ENCODE data around the gene FGF22. TPM values are rescaled to one million over a fixed set of nuclear protein-coding genes. Genes with fewer than 3 reads are reported as not detected.
"Not testable (repeated sequence)": the region's sequence is repeated elsewhere in the genome, so short reads cannot be mapped to it uniquely, and the experiment has no call there.

The FGF22 gene
- total and polyA plus RNA-seq, 4 experiments from 2014 or later: 1.8 to 1.9 TPM; not detected in 2

GRCh38 chr19:601790-602189 lies 37.9 kb upstream of the FGF22 start:
- DNase-seq: no peak
- H3K4me1 ChIP-seq (ENCODE audit: insufficient read depth, low read length): no peaks in the 10 kb centered on the region
- Mint-ChIP-seq H3K9me3 (peaks cover 0 to 9% (median 0%) of the 10 kb centered on the region in 8 donors), H3K36me3 (no peaks in the 10 kb centered on the region), H3K4me3 (no peak overlapping the region), H3K27ac (no peak overlapping the region), H3K27me3 (no peaks in the 10 kb centered on the region), H3K4me1 (no peaks in the 10 kb centered on the region)
- ChIA-PET POLR2A (ENCODE audit: partially characterized antibody) (no interaction called here), CTCF (ENCODE audit: partially characterized antibody) (no interaction called here)
- no peaks in the 10 kb centered on the region for H3K36me3 ChIP-seq (ENCODE audit: insufficient read depth, low read length)
- H3K9me3 ChIP-seq (ENCODE audit: control insufficient read depth in 1 of 2, low read length in 2 of 2): no peaks in the 10 kb centered on the region
- intact Hi-C loops (cut with micrococcal nuclease): no loop called here
- H3K27me3 ChIP-seq (ENCODE audit: insufficient read depth, low read length): no peaks in the 10 kb centered on the region
- H3K27ac ChIP-seq (ENCODE audit: low read depth, low read length): no peak overlapping the region
- H3K4me3 ChIP-seq (ENCODE audit: low read length in 2 of 2): no peak overlapping the region

GRCh38 chr19:602391-603301 lies 37.0 kb upstream of the FGF22 start:
- H3K27me3 ChIP-seq (ENCODE audit: insufficient read depth, low read length): no peaks in the 10 kb centered on the region
- H3K27me3 Mint-ChIP-seq: no peaks in the 10 kb centered on the region

GRCh38 chr19:603302-603639 lies 36.4 kb upstream of the FGF22 start:
- H3K27me3 Mint-ChIP-seq; H3K27me3 ChIP-seq (ENCODE audit: insufficient read depth, low read length); DNase-seq; CTCF ChIA-PET (ENCODE audit: partially characterized antibody); H3K4me3 ChIP-seq (ENCODE audit: low read length in 2 of 2); H3K36me3 Mint-ChIP-seq; H3K4me1 ChIP-seq (ENCODE audit: insufficient read depth, low read length); H3K9me3 ChIP-seq (ENCODE audit: control insufficient read depth in 1 of 2, low read length in 2 of 2); H3K4me3 Mint-ChIP-seq; H3K36me3 ChIP-seq (ENCODE audit: insufficient read depth, low read length); intact Hi-C loops (cut with micrococcal nuclease); H3K27ac ChIP-seq (ENCODE audit: low read depth, low read length); H3K4me1 Mint-ChIP-seq; H3K27ac Mint-ChIP-seq; H3K9me3 Mint-ChIP-seq: not testable (repeated sequence)
- POLR2A ChIA-PET (ENCODE audit: partially characterized antibody): interaction anchor here (0.6 kb wide), 1 partner anchor 58 kb away, joined by 3 read pairs; no protein-coding TSS in a partner anchor

More at GRCh38 chr19:602391-603301, 37.0 kb upstream of the FGF22 start:
- Mint-ChIP-seq H3K4me1 (no peaks in the 10 kb centered on the region), H3K27ac (no peak overlapping the region), H3K9me3 (peaks cover 0 to 9% (median 0%) of the 10 kb centered on the region in 8 donors), H3K4me3 (no peak overlapping the region), H3K36me3 (no peaks in the 10 kb centered on the region)
- H3K9me3 ChIP-seq (ENCODE audit: control insufficient read depth in 1 of 2, low read length in 2 of 2): no peaks in the 10 kb centered on the region
- CTCF ChIA-PET (ENCODE audit: partially characterized antibody): no interaction called here
- DNase-seq: no peak
- no peaks in the 10 kb centered on the region for H3K36me3 ChIP-seq (ENCODE audit: insufficient read depth, low read length)
- H3K4me3 ChIP-seq (ENCODE audit: low read length in 2 of 2): no peak overlapping the region
- H3K27ac ChIP-seq (ENCODE audit: low read depth, low read length): no peak overlapping the region
- no peaks in the 10 kb centered on the region for H3K4me1 ChIP-seq (ENCODE audit: insufficient read depth, low read length)
- POLR2A ChIA-PET (ENCODE audit: partially characterized antibody): interaction anchor here (0.6 kb wide), 1 partner anchor 59 kb away, joined by 3 read pairs; no protein-coding TSS in a partner anchor
- intact Hi-C loops (cut with micrococcal nuclease): no loop called here

- H3K36me3 Mint-ChIP-seq; POLR2A ChIA-PET (ENCODE audit: partially characterized antibody); H3K36me3 ChIP-seq (ENCODE audit: insufficient read depth, low read length); H3K4me3 Mint-ChIP-seq; H3K27me3 ChIP-seq (ENCODE audit: insufficient read depth, low read length); H3K27me3 Mint-ChIP-seq; H3K4me3 ChIP-seq (ENCODE audit: low read length in 2 of 2); H3K9me3 Mint-ChIP-seq; H3K27ac ChIP-seq (ENCODE audit: low read depth, low read length); H3K9me3 ChIP-seq (ENCODE audit: control insufficient read depth in 1 of 2, low read length in 2 of 2); H3K4me1 ChIP-seq (ENCODE audit: insufficient read depth, low read length); H3K27ac Mint-ChIP-seq; intact Hi-C loops (cut with micrococcal nuclease); H3K4me1 Mint-ChIP-seq; CTCF ChIA-PET (ENCODE audit: partially characterized antibody); DNase-seq: not testable (repeated sequence)
Observed at GRCh38 chr19:603779-604178, 35.9 kb upstream of the FGF22 start.

- H3K27me3 ChIP-seq (ENCODE audit: insufficient read depth, low read length): no peaks in the 10 kb centered on the region
- intact Hi-C loops (cut with micrococcal nuclease): no loop called here
- peak in 2 of 5 donors; percentile 24 to 52 for DNase-seq
- H3K4me1 ChIP-seq (ENCODE audit: insufficient read depth, low read length): peaks cover 3% of the 10 kb centered on the region
- Mint-ChIP-seq H3K9me3 (peaks cover 0 to 9% (median 0%) of the 10 kb centered on the region in 8 donors), H3K4me3 (no peak overlapping the region), H3K4me1 (peaks cover 0 to under 1% (median 0%) of the 10 kb centered on the region in 4 donors), H3K27me3 (no peaks in the 10 kb centered on the region), H3K27ac (no peak overlapping the region), H3K36me3 (no peaks in the 10 kb centered on the region)
- no peak overlapping the region for H3K4me3 ChIP-seq (ENCODE audit: low read length in 2 of 2)
- H3K27ac ChIP-seq (ENCODE audit: low read depth, low read length): no peak overlapping the region
- CTCF ChIA-PET (ENCODE audit: partially characterized antibody): no interaction called here
- POLR2A ChIA-PET (ENCODE audit: partially characterized antibody): no interaction called here
- H3K9me3 ChIP-seq (ENCODE audit: control insufficient read depth in 1 of 2, low read length in 2 of 2): no peaks in the 10 kb centered on the region
- no peaks in the 10 kb centered on the region for H3K36me3 ChIP-seq (ENCODE audit: insufficient read depth, low read length)
Observed at GRCh38 chr19:604355-604754, 35.3 kb upstream of the FGF22 start.

- H3K36me3 Mint-ChIP-seq; H3K27me3 Mint-ChIP-seq; H3K27ac ChIP-seq (ENCODE audit: low read depth, low read length); H3K4me3 ChIP-seq (ENCODE audit: low read length in 2 of 2); H3K27ac Mint-ChIP-seq; H3K27me3 ChIP-seq (ENCODE audit: insufficient read depth, low read length); POLR2A ChIA-PET (ENCODE audit: partially characterized antibody); intact Hi-C loops (cut with micrococcal nuclease); CTCF ChIA-PET (ENCODE audit: partially characterized antibody); H3K9me3 ChIP-seq (ENCODE audit: control insufficient read depth in 1 of 2, low read length in 2 of 2); H3K9me3 Mint-ChIP-seq; H3K36me3 ChIP-seq (ENCODE audit: insufficient read depth, low read length); DNase-seq: not testable (repeated sequence)
- H3K4me3 Mint-ChIP-seq: peak overlapping the region in 3 of 8 donors; percentile 38 to 78 (median 39)
- H3K4me1 ChIP-seq (ENCODE audit: insufficient read depth, low read length): peaks cover 11% of the 10 kb centered on the region
- peaks cover 1 to 10% (median 4%) of the 10 kb centered on the region in 4 donors for H3K4me1 Mint-ChIP-seq
Observed at GRCh38 chr19:605061-605971, 34.4 kb upstream of the FGF22 start.
